HG03469 (cell line): Measurements from ENCODE around the gene PACS1.
"Not testable (repeated sequence)": the region's sequence is repeated elsewhere in the genome, so short reads cannot be mapped to it uniquely, and the experiment has no call there.

ENCODE experiments used
- ATAC-seq: cut with Tn5 transposase; IDR thresholded peaks from one replicate; pipeline ENCODE4 v1.9.1; 2021; ENCODE audit warnings: mild to moderate bottlenecking, moderate library complexity, moderate number of reproducible peaks; ENCODE audit not compliant: unreplicated experiment

Gene PACS1

GRCh38 chr11:66072518-66072917, 2.4 kb downstream of the PACS1 start:
- ATAC-seq = no peak

GRCh38 chr11:66073669-66074068, 3.6 kb downstream of the PACS1 start:
- no peak for ATAC-seq

GRCh38 chr11:66075273-66075672, 5.2 kb downstream of the PACS1 start:
- no peak for ATAC-seq

- no peak for ATAC-seq
Observed at GRCh38 chr11:66076561-66076960, 6.5 kb downstream of the PACS1 start.

GRCh38 chr11:66077927-66078326, 7.9 kb downstream of the PACS1 start:
- no peak for ATAC-seq

- ATAC-seq = not testable (repeated sequence)
Observed at GRCh38 chr11:66078949-66079348, 8.9 kb downstream of the PACS1 start.

- ATAC-seq = no peak
Observed at GRCh38 chr11:66080055-66080817, 10.2 kb downstream of the PACS1 start.

GRCh38 chr11:66081505-66081904, 11.4 kb downstream of the PACS1 start:
- ATAC-seq = no peak

- no peak for ATAC-seq
Observed at GRCh38 chr11:66082946-66083698, 13.1 kb downstream of the PACS1 start.

GRCh38 chr11:66083767-66084166, 13.7 kb downstream of the PACS1 start:
- ATAC-seq = no peak

GRCh38 chr11:66084821-66085475, 14.9 kb downstream of the PACS1 start:
- no peak for ATAC-seq

- ATAC-seq = no peak
Observed at GRCh38 chr11:66087148-66087908, 17.3 kb downstream of the PACS1 start.

GRCh38 chr11:66089067-66089466, 19.0 kb downstream of the PACS1 start:
- no peak for ATAC-seq

GRCh38 chr11:66090288-66090687, 20.2 kb downstream of the PACS1 start:
- no peak for ATAC-seq

- not testable (repeated sequence) for ATAC-seq
Observed at GRCh38 chr11:66092125-66092524, 22.1 kb downstream of the PACS1 start.

- ATAC-seq = not testable (repeated sequence)
Observed at GRCh38 chr11:66099746-66100145, 29.7 kb downstream of the PACS1 start.

- ATAC-seq = no peak
Observed at GRCh38 chr11:66100272-66101065, 30.4 kb downstream of the PACS1 start.

GRCh38 chr11:66101066-66101464, 31.0 kb downstream of the PACS1 start:
- no peak for ATAC-seq

- ATAC-seq = no peak
Observed at GRCh38 chr11:66104057-66104638, 34.1 kb downstream of the PACS1 start.
